Tibial nerve (tissue), 4 donors: ENCODE measurements around the gene EME2.

Experiments
- CTCF ChIP-seq, 5 experiments: fragments of 200-600 bp in 3 of 5; fragments of 450-650 bp in 2 of 5; sonication (generic) in 3 of 5; IDR thresholded peaks; one replicate each; pipeline ENCODE4 v1.5.1; 2016 to 2019; ENCODE audit warnings: antibody characterized with exemption in 5 of 5, mild to moderate bottlenecking in 3 of 5, moderate library complexity in 2 of 5
- EP300 ChIP-seq, 2 donors: sonication (generic); formaldehyde crosslinking; IDR thresholded peaks; one replicate each; pipeline ENCODE4 v1.6.1; 2017; ENCODE audit warnings: antibody characterized with exemption in 2 of 2, mild to moderate bottlenecking in 1 of 2

- no peak for TF ChIP-seq CTCF (IDR thresholded peaks at IDR 0.05)
- TF ChIP-seq EP300 (IDR thresholded peaks at IDR 0.05) = no peak
These were observed 5.9 kb upstream of the EME2 start for GRCh38 chr16:1766701-1767100.
